NCI-H82 treated with DMSO at 0.1 percent for 48 hours (cell line): ENCODE measurements around the gene ELN.
A peak's percentile ranks its signal among the peaks of the same experiment; 100 is the strongest.

Experiments used
- DNase-seq: peaks from one replicate; lab custom pipeline; 2025; ENCODE audit not compliant: unreplicated experiment; lab: John Stamatoyannopoulos, UW

The ELN gene

DNA sequence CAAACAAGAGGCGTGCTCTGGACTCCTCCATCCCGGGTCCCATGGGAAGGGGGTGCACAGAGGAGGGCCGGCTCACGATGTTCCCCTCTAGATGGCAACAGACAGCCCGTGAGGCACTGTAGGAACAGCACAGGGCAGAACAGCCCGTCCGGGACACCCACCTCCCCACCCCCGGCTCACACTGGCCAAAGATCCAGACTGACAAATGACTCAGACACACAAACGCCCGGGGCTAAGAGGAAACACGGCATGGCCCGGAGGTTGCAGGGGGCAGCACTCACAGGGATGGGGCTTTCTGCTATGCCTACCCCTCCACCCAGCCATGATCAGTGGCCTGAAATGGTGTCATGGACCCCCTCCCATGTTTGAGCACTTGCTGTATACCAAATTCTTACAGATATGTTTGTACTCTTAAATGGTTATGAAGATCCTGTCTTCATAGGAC lies 4.9 kb upstream of the ELN start:
- DNase-seq, result no peak

DNA sequence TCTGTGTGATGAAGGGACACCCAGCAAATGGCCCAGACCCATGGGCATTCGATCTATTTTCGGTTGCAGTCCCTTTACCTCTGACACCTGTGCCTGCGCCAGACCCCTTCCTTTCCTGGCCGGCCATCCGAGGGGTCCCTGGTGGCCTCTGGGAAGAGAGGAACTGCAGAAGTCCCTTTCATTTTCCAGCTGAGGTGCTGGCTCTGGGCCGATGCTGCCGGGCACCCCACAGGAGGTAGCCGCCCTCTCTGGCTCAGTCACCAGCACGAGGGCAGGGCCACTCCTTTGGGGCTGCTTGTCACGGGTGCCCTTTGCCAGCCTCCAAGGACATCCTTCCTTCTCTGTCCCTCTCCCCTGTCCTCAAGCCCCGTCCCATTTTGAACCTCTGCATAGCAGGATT lies 4.2 kb upstream of the ELN start:
- DNase-seq, result no peak

DNA sequence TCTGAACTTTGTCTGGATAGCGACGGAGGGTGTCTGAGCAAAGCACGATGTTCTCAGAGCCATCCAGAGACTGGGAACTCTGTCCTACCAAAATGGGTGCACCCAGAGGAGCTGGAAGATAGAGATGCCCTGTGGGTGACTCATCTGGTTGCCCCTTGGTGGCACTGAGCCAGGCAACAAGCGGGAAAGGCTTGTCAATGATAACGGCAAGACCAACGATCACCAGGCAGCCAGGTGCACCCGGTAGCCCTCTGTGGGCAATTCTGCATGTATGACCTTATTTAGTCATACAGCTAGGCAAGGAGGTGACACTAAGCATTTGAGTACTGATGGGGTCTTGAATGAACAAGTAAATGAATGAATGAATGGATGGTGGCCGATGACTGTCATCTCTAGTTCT lies 2.8 kb upstream of the ELN start:
- no peak for DNase-seq

GRCh38 chr7:74025730-74026129 lies 2.2 kb upstream of the ELN start:
- no peak for DNase-seq

- DNase-seq, result no peak
These were observed 1.5 kb upstream of the ELN start for GRCh38 chr7:74026406-74026902.

GRCh38 chr7:74026903-74027682 lies 880 bp upstream of the ELN start:
- DNase-seq, result peak; percentile 1

- no peak for DNase-seq
These were observed 407 bp downstream of the ELN start for GRCh38 chr7:74028321-74028838.

GRCh38 chr7:74029089-74029785 lies 1.3 kb downstream of the ELN start:
- DNase-seq, result no peak

GRCh38 chr7:74029991-74030415 lies 2.0 kb downstream of the ELN start:
- peak; percentile 3 for DNase-seq

DNA sequence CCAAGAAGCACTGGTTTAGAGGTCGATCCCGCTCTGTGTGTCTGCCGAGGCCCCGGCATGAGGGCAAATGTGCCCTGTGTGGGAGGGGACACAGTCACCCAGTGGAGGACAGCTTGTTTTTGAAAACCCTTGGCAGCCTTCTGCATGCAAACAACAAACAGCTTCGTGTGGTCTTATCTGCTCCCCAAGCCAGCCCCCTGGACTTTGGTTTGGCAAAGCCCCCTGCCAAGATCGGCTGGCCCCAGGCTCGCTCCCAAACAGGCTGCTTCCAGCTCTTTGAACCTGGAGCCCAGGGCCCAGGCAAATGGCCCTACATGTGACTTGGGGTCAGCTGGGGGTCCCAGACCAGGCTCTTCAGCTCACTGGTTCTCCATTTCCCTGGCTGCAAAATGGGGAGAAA lies 2.9 kb downstream of the ELN start:
- no peak for DNase-seq

DNA sequence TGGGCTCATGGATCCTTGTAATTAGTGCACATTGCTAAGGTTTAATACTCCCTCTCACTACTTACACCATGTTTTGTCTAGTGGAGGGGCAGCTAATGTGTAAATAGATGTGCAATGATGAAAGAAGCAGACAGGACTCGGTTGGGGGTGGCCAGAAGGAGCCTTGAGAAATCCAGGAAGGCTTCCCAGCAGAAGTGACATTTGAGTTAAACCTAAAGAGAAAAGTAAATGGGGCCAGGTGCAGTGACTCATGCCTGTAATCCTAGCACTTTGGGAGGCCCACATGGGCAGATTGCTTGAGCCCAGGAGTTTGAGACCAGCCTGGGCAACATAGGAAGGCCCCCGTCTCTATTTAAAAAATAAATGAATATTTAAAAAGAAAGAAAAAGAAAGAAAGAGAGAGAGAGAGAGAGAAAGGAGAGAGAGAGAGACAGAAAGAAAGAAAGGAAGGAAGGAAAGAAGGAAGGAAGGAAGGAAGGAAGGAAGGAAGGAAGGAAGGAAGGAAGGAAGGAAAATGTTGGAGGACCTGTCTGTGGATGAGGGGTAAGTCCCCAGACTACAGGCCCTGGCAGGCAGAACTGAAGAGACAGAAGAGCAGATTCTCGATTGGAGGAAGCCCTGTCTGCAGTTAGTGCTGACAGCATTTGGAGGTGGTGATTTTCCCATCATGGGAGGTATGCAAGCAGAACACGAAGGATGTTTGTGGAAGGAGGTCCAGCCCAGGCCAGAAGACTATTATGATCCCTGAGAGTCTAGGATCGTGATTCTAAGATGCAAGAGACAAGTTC lies 3.6 kb downstream of the ELN start:
- no peak for DNase-seq

DNA sequence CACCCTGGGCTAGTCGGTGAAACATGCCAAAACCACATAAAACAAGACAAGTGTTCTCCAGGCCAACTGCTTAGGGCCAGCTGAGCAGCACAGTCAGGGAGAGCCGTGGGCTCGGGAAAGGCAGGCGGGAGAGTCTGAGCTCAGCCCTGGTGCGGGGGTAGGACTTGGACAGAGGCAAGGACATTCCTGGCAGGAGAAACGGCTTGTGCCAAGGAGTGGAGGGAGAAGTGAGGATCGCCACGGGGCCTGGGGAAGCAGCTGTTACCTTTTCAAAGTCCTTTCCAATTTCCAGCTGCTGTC lies 4.2 kb downstream of the ELN start:
- no peak for DNase-seq

DNA sequence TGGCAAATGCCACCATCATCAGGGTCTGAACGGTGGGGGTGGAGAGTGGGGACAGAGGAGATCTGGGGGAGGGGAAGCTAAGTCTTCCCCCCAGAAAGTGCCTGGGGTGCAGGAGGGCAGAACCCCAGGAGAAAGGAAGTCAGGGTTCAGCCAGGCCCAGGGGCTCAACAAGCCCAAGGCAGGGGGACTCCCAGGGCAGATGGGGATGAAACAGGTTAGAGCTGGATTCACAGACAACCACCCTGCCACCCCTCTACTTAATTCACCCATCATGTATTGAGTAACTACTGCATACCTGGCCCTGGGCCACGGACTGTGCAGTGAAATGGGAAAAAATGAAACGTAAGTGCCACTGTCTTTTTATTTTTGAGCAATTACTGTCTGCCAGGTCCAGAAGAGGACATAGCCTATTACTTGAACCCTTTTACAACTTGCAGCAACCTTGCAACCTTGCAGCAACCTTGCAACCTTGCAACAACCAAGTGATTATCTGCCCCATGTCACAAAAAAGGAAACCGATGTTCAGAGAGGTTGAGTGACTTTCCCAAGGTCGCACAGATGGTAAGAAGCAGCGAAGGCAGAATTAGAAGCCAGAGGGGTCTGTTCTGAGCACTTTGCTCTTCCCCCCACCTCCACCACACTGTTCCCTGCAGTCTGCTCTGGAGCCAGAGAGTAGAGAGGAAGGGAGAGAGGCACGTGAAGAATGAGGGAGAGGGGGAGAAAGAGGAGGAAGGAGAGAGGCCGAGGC lies 4.8 kb downstream of the ELN start:
- no peak for DNase-seq

- DNase-seq, result no peak
These were observed 5.7 kb downstream of the ELN start for GRCh38 chr7:74033372-74034311.

- DNase-seq, result no peak
These were observed 9.6 kb downstream of the ELN start for GRCh38 chr7:74037609-74038008.

GRCh38 chr7:74038194-74038961 lies 10.4 kb downstream of the ELN start:
- no peak for DNase-seq

GRCh38 chr7:74039337-74039736 lies 11.4 kb downstream of the ELN start:
- DNase-seq, result no peak

DNA sequence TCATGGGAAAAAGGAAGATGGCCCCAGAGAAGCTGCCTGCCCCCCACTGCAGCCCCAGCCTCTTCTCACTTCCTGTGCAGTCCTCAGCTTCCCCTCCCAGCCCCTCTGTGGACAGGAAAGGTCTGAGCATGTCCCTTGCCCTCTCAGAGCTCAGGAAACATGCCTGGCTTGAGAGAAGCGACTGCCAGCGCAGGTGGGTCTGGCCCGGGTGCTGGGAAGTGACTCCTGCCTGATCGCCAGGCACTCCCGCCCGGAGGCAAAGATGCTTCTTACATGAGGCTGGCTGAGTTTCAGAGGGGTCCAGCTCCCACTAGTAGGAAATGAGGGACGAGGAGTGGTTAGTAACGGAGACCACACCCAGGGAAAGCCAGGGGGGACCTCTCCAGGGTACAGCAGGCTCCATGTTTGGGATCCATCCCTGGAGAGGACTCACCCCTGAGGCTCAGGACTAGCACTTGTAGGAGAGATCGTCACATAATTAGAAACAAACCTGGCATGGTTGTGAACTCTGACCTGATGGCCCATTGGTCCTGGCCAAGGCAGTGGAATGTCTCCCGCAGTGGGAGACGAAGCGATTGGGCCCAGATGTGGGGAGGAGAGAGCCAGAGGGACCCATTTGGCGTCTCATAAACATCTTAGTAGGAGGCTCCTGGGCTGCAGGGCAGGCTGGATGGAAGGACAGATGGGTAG lies 12.3 kb downstream of the ELN start:
- no peak for DNase-seq
